OCI-LY3 (cell line): ENCODE measurements around the gene FES.

Experiments used
- CTCF ChIP-seq: fragments of 200-600, 300-600 bp; sonication (generic); IDR thresholded peaks from 2 replicates; pipeline ENCODE4 v1.5.1; 2014; ENCODE audit warnings: antibody characterized with exemption, low read length, low read depth
- EZH2phosphoT487 ChIP-seq: fragments of 200-600 bp; shearing (Covaris generic); IDR thresholded peaks from 2 replicates; pipeline ENCODE4 v1.6.1; 2018; ENCODE audit warnings: antibody characterized with exemption, mixed run types, low read depth

- no peak for TF ChIP-seq CTCF
- TF ChIP-seq EZH2phosphoT487, result no peak
These were observed 10.2 kb upstream of the FES start for GRCh38 chr15:90873998-90874605.
